GM13977 (cell line): ENCODE data around the gene ZBTB46.
A peak's percentile ranks its signal among the peaks of the same experiment; 100 is the strongest.

ENCODE experiments used
- DNase-seq: peaks from one replicate; pipeline ENCODE4 v3.0.0; 2012; ENCODE audit warnings: low spot score
- in situ Hi-C: fragments of 300-500 bp; cut with MboI; formaldehyde crosslinking; loops from one replicate; pipeline ENCODE4 v1.12.0; 2022; ENCODE audit warnings: low sequenced_read_pairs, low pct_unique_long_range_greater_than_20kb, mixed read lengths, inconsistent platforms; ENCODE audit not compliant: unreplicated experiment
- TF ChIP-seq, protein P1 (sequence below): IDR thresholded peaks from 2 replicates; pipeline ENCODE4 v1.5.1; 2012; ENCODE audit warnings: mild to moderate bottlenecking, control low read depth; ENCODE audit not compliant: insufficient read depth; ENCODE audit errors: extremely low read depth, missing control alignments

The ZBTB46 gene

GRCh38 chr20:63741354-63741675 lies 89.7 kb downstream of the ZBTB46 start:
- DNase-seq = no peak
- in situ Hi-C loops = no loop called here
- TF ChIP-seq, protein P1, sequence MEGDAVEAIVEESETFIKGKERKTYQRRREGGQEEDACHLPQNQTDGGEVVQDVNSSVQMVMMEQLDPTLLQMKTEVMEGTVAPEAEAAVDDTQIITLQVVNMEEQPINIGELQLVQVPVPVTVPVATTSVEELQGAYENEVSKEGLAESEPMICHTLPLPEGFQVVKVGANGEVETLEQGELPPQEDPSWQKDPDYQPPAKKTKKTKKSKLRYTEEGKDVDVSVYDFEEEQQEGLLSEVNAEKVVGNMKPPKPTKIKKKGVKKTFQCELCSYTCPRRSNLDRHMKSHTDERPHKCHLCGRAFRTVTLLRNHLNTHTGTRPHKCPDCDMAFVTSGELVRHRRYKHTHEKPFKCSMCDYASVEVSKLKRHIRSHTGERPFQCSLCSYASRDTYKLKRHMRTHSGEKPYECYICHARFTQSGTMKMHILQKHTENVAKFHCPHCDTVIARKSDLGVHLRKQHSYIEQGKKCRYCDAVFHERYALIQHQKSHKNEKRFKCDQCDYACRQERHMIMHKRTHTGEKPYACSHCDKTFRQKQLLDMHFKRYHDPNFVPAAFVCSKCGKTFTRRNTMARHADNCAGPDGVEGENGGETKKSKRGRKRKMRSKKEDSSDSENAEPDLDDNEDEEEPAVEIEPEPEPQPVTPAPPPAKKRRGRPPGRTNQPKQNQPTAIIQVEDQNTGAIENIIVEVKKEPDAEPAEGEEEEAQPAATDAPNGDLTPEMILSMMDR = no peak

DNA sequence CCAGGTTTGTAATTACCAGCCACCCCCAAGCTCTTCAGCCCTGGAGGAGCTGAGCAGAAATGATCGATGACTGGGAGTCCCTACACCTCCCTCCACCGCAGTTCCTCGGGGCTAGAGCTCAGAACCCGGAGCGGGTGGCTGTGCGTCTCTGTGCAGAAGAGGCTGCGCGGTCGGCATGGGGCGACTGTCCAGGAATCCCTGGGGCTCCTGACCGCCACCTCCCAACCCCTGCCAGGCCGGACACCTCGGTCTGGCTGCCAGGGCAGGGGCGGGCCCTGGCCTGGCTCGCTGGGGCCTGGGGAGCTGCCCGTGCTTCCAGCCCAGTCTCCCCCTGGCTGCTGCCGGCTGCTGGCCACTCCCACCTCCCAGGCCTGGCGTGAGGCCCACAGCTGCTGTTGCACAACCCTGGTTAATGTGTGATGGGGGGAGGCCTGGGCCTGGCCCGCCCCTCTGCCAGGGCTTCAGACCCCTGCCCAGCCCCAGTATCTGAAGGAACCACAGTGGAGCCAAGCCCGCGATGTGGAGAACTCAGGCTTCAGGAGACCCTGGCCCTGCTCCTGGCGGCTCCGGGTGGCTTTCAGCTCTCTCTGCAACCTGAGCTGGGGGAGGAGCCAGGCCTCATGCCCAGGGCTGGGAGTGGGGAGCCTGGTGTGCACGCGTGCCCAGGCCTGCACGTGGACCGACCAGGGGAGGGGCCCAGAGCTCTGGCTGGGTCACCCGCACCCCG lies 90.3 kb downstream of the ZBTB46 start:
- TF ChIP-seq, protein P1 = peak; percentile 22
- in situ Hi-C loops = no loop called here
- DNase-seq = peak; percentile 79

GRCh38 chr20:63740070-63740626 lies 90.9 kb downstream of the ZBTB46 start:
- in situ Hi-C loops = no loop called here
- DNase-seq = peak; percentile 80
- TF ChIP-seq, protein P1 = no peak

DNA sequence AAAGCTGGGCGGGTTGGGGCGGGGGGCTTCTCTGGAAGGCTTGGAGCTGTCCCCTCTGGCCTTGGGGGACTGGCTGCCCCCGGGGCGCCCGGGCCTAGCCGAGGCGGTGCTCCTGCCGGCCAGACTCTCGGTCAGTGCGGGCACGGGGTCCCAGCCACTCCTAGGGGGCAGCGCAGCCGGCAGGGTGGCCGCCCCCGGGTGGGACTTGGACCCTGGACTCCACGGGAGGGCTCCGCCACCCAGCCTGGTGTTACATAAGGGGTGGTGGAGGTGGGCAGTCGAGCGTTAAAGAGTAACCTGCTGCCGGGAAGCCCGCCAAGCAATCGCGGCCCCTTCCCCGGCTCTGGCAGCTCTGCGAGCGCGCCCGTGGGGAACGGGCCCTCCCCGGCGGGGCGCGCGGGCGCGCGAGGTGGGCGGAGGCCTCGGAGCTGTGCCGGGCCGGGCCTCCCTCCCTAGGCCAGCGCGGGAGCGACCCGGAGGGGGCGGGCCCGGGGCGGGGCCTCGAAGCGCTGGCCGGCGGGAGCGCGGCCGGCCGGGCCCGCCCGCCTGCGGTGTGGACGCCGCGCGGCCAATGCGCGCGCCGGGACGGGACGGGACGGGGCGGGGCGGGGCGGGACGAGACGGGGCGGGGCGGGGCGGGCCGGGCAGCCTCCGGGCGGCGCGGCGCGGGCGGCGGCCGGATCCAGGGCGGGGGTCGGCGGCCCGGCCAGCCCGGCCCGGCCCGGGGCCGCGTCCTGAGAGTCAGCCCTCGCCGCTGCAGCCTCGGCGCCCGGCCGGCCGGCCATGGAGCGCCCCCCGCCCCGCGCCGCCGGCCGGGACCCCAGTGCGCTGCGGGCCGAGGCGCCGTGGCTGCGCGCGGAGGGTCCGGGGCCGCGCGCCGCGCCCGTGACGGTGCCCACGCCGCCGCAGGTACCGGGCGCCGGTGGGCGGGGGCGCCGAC lies 91.7 kb downstream of the ZBTB46 start, which contains the start of gene SLC2A4RG:
TSS of gene SLC2A4RG (plus strand) at position 647 of the 940 bp plus-strand sequence. CDS start at position 784, 137 bp downstream.
- TF ChIP-seq, protein P1 = no peak
- in situ Hi-C loops = no loop called here
- DNase-seq = peak; percentile 99

DNA sequence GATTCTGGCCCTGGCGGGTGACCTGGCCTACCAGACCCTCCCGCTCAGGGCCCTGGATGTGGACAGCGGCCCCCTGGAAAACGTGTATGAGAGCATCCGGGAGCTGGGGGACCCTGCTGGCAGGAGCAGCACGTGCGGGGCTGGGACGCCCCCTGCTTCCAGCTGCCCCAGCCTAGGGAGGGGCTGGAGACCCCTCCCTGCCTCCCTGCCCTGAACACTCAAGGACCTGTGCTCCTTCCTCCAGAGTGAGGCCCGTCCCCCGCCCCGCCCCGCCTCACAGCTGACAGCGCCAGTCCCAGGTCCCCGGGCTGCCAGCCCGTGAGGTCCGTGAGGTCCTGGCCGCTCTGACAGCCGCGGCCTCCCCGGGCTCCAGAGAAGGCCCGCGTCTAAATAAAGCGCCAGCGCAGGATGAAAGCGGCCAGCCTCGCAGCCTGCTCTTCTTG lies 92.4 kb downstream of the ZBTB46 start:
- TF ChIP-seq, protein P1 = no peak
- in situ Hi-C loops = no loop called here
- peak; percentile 55 for DNase-seq

DNA sequence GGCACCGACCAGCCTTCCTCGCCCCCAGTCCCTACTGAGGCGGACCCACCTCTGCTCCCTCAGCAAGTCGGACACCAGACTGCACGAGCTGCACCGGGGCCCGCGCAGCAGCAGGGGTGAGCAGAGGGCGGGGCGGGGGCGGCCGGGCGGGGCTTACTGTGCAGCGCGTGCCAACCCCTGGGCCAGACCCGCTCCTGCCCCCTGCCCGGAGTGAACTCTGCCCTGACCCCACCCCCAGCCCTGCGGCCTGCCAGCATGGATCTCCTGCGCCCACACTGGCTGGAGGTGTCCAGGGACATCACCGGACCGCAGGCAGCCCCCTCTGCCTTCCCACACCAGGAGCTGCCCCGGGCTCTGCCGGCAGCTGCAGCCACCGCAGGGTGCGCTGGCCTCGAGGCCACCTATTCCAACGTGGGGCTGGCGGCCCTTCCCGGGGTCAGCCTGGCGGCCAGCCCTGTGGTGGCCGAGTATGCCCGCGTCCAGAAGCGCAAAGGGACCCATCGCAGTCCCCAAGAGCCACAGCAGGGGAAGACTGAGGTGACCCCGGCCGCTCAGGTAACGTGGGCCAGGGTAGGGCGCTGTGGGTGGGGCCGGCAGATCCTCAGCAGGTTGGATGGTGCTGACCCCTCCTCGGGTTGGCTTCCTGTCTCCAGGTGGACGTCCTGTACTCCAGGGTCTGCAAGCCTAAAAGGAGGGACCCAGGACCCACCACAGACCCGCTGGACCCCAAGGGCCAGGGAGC lies 92.9 kb downstream of the ZBTB46 start:
- DNase-seq = peak; percentile 74
- in situ Hi-C loops = no loop called here
- TF ChIP-seq, protein P1 = no peak
